ENCODE data around the gene FAM25A.

DNA sequence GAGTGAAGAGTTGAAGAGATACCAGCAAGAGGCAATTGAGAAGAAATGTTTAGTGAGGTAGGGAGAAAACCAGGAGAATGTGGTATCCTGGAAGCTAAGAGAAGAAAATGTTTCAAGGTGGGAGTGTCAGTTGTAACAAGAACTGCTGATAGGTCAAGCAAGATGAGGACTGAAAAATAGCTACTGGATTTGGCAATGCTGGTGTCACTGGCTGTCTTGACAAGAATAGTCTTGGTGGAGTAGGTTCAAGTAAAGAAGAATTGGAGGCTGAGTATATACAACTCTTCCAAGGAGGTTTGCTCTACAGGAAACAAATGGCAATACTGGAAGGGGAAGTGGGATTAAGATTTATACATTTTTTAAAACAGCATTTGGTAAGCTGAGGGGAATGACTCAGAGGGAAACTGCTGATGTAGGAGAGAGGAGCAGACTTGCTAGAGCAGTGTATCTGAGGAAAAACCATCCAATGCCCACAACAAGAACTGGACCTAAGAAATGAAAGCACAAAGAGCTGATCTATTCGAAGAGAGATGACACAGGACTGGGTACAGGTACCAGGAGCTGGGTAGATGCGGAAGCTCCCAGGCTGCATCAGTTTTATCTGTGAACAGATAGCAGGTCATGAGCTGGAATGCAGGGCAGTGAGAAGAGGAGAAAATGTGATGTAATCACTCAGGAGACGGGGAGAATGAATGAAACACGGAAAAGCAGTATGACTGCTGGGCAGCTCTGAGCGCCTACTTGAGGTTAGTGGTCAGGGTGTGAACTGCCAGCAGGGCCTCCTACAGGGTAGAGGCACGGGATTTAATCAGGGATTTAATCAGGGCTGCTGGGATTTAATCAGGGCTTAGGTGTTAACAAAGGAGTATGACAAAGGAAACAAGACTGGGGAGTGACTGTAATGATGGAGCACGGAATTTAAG, 34.5 kb downstream of the FAM25A start:
- TF ChIP-seq, protein P1, sequence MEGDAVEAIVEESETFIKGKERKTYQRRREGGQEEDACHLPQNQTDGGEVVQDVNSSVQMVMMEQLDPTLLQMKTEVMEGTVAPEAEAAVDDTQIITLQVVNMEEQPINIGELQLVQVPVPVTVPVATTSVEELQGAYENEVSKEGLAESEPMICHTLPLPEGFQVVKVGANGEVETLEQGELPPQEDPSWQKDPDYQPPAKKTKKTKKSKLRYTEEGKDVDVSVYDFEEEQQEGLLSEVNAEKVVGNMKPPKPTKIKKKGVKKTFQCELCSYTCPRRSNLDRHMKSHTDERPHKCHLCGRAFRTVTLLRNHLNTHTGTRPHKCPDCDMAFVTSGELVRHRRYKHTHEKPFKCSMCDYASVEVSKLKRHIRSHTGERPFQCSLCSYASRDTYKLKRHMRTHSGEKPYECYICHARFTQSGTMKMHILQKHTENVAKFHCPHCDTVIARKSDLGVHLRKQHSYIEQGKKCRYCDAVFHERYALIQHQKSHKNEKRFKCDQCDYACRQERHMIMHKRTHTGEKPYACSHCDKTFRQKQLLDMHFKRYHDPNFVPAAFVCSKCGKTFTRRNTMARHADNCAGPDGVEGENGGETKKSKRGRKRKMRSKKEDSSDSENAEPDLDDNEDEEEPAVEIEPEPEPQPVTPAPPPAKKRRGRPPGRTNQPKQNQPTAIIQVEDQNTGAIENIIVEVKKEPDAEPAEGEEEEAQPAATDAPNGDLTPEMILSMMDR (IDR thresholded peaks at IDR 0.05) = no peak
- TF ChIP-seq POLR2AphosphoS5 (IDR thresholded peaks at IDR 0.05) (no peak), EP300 (IDR thresholded peaks at IDR 0.05; ENCODE audit: low read depth) (no peak), POLR2A (IDR thresholded peaks at IDR 0.05) (no peak)

Measured in transverse colon (tissue), 4 donors.